Stimulated activated naive B cell treated with anti-CD40 and anti-IgM and Interleukin-4, amounts not matched to agents 10 μg/mL and 1 μg/mL and 100 μg/mL, for 72 hours (primary cell): ENCODE results near the gene YY2.
"Not testable (repeated sequence)": the region's sequence is repeated elsewhere in the genome, so short reads cannot be mapped to it uniquely, and the experiment has no call there.

ENCODE experiments used
- ATAC-seq, 2 donors: fragments of 150-1000 bp; cut with Tn5 transposase; replicated peaks; 2 replicates each; pipeline ENCODE4 v1.10.0; 2021; ENCODE audit warnings: moderate library complexity in 1 of 2
- DNase-seq: peaks from one replicate; pipeline ENCODE4 v3.0.0; 2021
- H3K27ac Mint-ChIP-seq: one replicate; pipeline ENCODE4 v1.8.0; 2022; ENCODE audit warnings: mild to moderate bottlenecking, mixed read lengths
- H3K27me3 Mint-ChIP-seq, 2 donors: one replicate each; pipeline ENCODE4 v1.8.0; 2022; ENCODE audit warnings: mixed read lengths in 2 of 2
- H3K36me3 Mint-ChIP-seq, 2 donors: one replicate each; pipeline ENCODE4 v1.8.0; 2022; ENCODE audit warnings: mixed read lengths in 2 of 2, mild to moderate bottlenecking in 1 of 2
- H3K4me1 Mint-ChIP-seq, 2 donors: one replicate each; pipeline ENCODE4 v1.8.0; 2022; ENCODE audit warnings: mixed read lengths in 2 of 2, mild to moderate bottlenecking in 1 of 2
- H3K4me3 Mint-ChIP-seq, 2 donors: one replicate each; pipeline ENCODE4 v1.8.0; 2022; ENCODE audit warnings: mild to moderate bottlenecking in 2 of 2, mixed read lengths in 2 of 2, moderate library complexity in 1 of 2
- H3K9me3 Mint-ChIP-seq, 2 donors: one replicate each; pipeline ENCODE4 v1.8.0; 2022; ENCODE audit warnings: mixed read lengths in 2 of 2, mild to moderate bottlenecking in 1 of 2

YY2 gene

DNA sequence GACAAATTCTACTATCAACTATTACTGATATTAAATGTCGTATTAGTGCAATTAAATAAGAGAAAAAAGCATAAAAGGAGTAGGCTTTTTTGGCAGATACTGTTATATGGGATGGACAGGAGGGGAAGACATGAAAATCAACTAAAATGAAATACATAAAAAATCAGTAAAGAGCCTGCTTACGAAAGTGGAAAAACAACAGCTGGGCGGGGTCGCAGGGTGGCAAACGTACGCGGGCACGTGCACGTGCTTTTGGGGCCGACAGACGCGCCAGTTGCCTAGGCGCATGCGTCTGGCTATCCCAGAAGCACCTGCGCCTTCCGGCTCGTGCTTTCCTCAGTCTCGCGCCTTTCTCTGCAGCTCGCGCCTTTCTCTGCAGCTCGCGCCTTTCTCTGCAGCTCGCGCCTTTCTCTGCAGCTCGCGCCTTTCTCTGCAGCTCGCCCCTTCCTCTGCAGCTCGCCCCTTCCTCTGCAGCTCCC, at the start of gene YY2:
YY2 (plus strand) TSS at position 51 of the 479 bp plus-strand sequence. CDS start 498 bp downstream, outside the sequence.
- no peak for ATAC-seq
- Mint-ChIP-seq H3K4me1 (no peaks in the 10 kb centered on the region), H3K27me3 (no peaks in the 10 kb centered on the region), H3K4me3 (no peak within 1 kb of the TSS), H3K9me3 (peaks cover 0 to 6% of the 10 kb centered on the region in 2 donors), H3K36me3 (peaks cover 17 to 32% of the 10 kb centered on the region in 2 donors), H3K27ac (peak within 1 kb of the TSS; percentile 47)
- no peak for DNase-seq

GRCh38 chrX:21806691-21807090, 49.1 kb upstream of the YY2 start:
- Mint-ChIP-seq H3K4me1 (no peaks in the 10 kb centered on the region), H3K36me3 (no peaks in the 10 kb centered on the region), H3K27ac (no peak overlapping the region), H3K4me3 (no peak overlapping the region), H3K9me3 (no peaks in the 10 kb centered on the region), H3K27me3 (peaks cover 0 to 6% of the 10 kb centered on the region in 2 donors)
- DNase-seq (no peak), ATAC-seq (no peak)

- DNase-seq = no peak
- H3K4me1 Mint-ChIP-seq = no peaks in the 10 kb centered on the region
- H3K9me3 Mint-ChIP-seq = no peaks in the 10 kb centered on the region
- no peaks in the 10 kb centered on the region for H3K36me3 Mint-ChIP-seq
- ATAC-seq = no peak
- H3K27ac Mint-ChIP-seq = no peak overlapping the region
- no peak overlapping the region for H3K4me3 Mint-ChIP-seq
- peaks cover 0 to 6% of the 10 kb centered on the region in 2 donors for H3K27me3 Mint-ChIP-seq
Observed at GRCh38 chrX:21811832-21812231, 44.0 kb upstream of the YY2 start.

DNA sequence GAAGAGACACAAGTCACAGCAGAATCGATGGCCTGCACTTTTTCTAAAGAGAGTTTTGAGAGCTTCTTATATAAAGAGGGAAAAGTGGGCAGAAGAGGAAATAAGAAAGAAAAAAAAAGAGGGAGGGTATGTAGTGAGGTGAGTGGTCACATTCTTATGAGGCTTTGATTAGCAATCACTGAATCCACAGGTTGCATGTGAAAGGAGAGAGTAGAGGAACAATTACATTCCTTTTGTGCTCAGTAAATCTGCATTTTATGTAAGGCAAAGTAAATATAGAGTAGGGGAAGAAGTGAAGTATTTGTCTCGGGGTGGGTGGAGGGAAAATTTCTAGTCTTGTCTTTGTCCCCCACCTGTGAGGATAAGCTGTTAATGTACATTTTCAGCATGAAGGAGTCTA, 43.2 kb upstream of the YY2 start:
- peaks cover 0 to 3% of the 10 kb centered on the region in 2 donors for H3K27me3 Mint-ChIP-seq
- no peak for ATAC-seq
- H3K27ac Mint-ChIP-seq = no peak overlapping the region
- H3K4me3 Mint-ChIP-seq = no peak overlapping the region
- H3K4me1 Mint-ChIP-seq = no peaks in the 10 kb centered on the region
- no peak for DNase-seq
- H3K9me3 Mint-ChIP-seq = no peaks in the 10 kb centered on the region
- no peaks in the 10 kb centered on the region for H3K36me3 Mint-ChIP-seq

GRCh38 chrX:21813612-21814368, 42.0 kb upstream of the YY2 start:
- no peak overlapping the region for H3K27ac Mint-ChIP-seq
- no peaks in the 10 kb centered on the region for H3K9me3 Mint-ChIP-seq
- no peak for ATAC-seq

GRCh38 chrX:21816136-21816535, 39.7 kb upstream of the YY2 start:
- Mint-ChIP-seq H3K27ac (no peak overlapping the region), H3K4me1 (no peaks in the 10 kb centered on the region), H3K4me3 (no peak overlapping the region), H3K36me3 (no peaks in the 10 kb centered on the region), H3K9me3 (no peaks in the 10 kb centered on the region), H3K27me3 (peaks cover 0 to 5% of the 10 kb centered on the region in 2 donors)
- DNase-seq (no peak), ATAC-seq (no peak)

More at GRCh38 chrX:21813612-21814368, 42.0 kb upstream of the YY2 start:
- Mint-ChIP-seq H3K36me3 (no peaks in the 10 kb centered on the region), H3K4me3 (no peak overlapping the region), H3K4me1 (no peaks in the 10 kb centered on the region), H3K27me3 (peaks cover 0 to 5% of the 10 kb centered on the region in 2 donors)
- DNase-seq = no peak

GRCh38 chrX:21820170-21820569, 35.6 kb upstream of the YY2 start:
- H3K9me3 Mint-ChIP-seq, H3K36me3 Mint-ChIP-seq, H3K27me3 Mint-ChIP-seq, H3K4me1 Mint-ChIP-seq, DNase-seq, ATAC-seq, H3K4me3 Mint-ChIP-seq, H3K27ac Mint-ChIP-seq: not testable (repeated sequence)

DNA sequence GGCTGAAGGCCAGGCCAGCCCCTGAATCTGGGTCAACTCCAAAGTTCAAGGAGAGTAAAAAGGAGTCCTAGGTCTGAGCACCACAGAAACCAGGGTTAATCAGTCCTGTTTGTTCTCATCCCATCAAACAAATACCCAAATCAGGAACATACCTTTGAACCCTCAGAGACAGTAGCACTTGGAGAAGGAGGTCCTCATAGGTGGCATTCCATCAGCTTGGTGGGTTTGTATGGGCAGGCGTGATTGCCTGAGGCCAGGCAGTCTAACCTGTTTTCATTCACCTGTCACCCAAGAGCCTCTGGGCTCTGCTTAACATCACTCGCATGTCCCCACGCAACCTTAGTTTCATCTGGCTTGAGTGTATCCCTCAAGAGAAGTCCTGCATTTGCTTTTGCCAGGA, 33.9 kb upstream of the YY2 start:
- Mint-ChIP-seq H3K4me1 (no peaks in the 10 kb centered on the region), H3K9me3 (no peaks in the 10 kb centered on the region), H3K27ac (no peak overlapping the region), H3K27me3 (peaks cover 0 to 13% of the 10 kb centered on the region in 2 donors), H3K4me3 (no peak overlapping the region), H3K36me3 (no peaks in the 10 kb centered on the region)
- no peak for DNase-seq
- no peak for ATAC-seq

DNA sequence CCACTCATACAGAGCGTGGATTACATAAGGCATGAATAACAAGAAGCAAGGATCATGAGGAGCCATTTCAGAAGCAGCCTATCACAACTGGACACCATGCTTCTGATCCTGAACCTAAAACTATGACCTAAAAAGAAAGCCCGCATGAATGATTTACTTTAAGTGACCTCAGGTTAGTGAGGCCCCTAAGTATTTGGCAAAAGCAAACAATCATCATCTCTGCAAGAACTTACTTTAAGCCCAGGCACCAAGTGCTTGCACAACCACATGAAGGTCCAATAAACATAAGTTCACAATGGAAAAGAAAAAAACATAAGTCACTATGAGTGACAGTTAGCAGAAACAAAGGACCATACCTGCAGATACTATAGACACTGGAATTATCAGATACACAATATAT, 24.3 kb upstream of the YY2 start:
- H3K27ac Mint-ChIP-seq = no peak overlapping the region
- no peak for DNase-seq

DNA sequence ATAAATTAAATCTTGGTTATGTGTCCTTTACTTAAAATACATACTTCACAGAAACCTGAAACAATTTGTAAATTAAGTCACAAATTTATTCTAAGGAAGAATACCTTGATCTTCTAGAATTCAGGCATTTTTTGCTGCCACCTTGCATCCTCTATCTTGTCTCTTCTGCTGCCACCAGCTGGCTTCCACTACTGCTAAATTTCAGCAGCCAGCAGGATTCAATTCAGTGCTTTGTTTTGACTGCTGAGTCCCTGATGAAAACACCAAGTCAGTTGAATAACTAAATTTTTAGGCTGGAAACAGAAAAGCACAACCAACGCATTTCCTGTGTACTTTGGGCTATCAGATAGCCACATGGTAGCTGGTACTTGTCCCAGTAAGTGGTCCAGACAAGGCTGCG, 18.7 kb upstream of the YY2 start:
- Mint-ChIP-seq H3K27ac (no peak overlapping the region), H3K27me3 (peaks cover 0 to 7% of the 10 kb centered on the region in 2 donors), H3K4me1 (peaks cover 0 to 2% of the 10 kb centered on the region in 2 donors), H3K9me3 (no peaks in the 10 kb centered on the region), H3K4me3 (no peak overlapping the region), H3K36me3 (peaks cover 0 to 3% of the 10 kb centered on the region in 2 donors)
- ATAC-seq (no peak), DNase-seq (no peak)

More for the DNA sequence above, 24.3 kb upstream of the YY2 start:
- ATAC-seq = no peak
- Mint-ChIP-seq H3K9me3 (no peaks in the 10 kb centered on the region), H3K4me1 (peaks cover 0 to 2% of the 10 kb centered on the region in 2 donors), H3K4me3 (no peak overlapping the region), H3K36me3 (peaks cover 0 to 3% of the 10 kb centered on the region in 2 donors), H3K27me3 (peaks cover 0 to 23% of the 10 kb centered on the region in 2 donors)

GRCh38 chrX:21838937-21839333, 16.9 kb upstream of the YY2 start:
- H3K27ac Mint-ChIP-seq = peak overlapping the region; percentile 96
- DNase-seq = no peak

DNA sequence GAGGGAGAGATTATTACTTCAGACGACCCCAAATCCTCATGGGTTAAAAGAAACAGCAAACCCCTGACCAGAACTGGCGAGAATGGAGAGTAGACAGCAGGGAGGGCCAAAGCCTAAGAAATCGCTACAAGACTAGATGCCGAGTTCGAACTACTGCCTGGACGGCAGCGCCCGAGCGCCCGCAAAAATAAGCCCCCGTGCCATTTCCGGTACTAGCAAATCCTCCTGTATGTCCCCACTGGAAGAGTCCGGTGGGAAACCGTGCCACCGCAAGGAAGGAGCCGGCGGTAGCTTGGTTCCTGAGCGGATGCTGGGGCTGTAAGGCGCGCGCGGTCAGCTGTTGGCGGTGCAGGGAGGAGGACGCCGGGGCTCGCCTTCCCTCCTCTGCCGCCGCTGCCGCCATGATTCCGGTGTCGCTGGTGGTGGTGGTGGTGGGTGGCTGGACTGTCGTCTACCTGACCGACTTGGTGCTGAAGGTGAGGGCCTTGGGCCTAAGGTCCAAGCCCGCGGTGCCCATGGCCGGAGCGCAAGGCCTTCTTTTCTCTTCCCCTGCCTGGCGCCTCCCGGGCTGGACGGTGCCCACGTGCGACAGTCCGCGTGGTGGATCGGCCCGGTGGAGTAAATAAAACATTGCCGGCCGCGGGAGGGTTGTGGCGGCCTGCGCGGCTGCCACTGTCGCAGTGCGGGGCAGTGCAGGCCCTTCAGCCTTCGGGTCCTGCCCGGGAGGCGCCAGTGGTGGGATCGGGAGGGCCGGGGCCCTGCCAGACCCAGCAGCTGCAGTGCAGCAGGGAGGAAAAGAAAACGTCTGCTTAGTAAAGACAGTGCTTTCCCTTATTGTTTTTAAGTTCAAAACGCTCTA, 16.2 kb upstream of the YY2 start, which contains the start of gene MBTPS2:
MBTPS2 (plus strand) TSS at position 284 of the 859 bp plus-strand sequence; CDS start at position 402, 118 bp downstream.
- Mint-ChIP-seq H3K27ac (peak within 1 kb of the TSS; percentile 96), H3K4me1 (no peaks in the 10 kb centered on the region), H3K36me3 (peaks cover 3 to 6% of the 10 kb centered on the region in 2 donors), H3K9me3 (no peaks in the 10 kb centered on the region), H3K4me3 (peak within 1 kb of the TSS; percentile 87 to 90), H3K27me3 (no peaks in the 10 kb centered on the region)
- DNase-seq (peak; percentile 77), ATAC-seq (peak; percentile 88 to 90)

More at GRCh38 chrX:21838937-21839333, 16.9 kb upstream of the YY2 start:
- no peaks in the 10 kb centered on the region for H3K27me3 Mint-ChIP-seq
- peaks cover 3% of the 10 kb centered on the region in 2 donors for H3K36me3 Mint-ChIP-seq
- H3K9me3 Mint-ChIP-seq = no peaks in the 10 kb centered on the region
- H3K4me1 Mint-ChIP-seq = no peaks in the 10 kb centered on the region
- peak overlapping the region; percentile 87 to 90 for H3K4me3 Mint-ChIP-seq
- peak; percentile 21 to 28 for ATAC-seq

DNA sequence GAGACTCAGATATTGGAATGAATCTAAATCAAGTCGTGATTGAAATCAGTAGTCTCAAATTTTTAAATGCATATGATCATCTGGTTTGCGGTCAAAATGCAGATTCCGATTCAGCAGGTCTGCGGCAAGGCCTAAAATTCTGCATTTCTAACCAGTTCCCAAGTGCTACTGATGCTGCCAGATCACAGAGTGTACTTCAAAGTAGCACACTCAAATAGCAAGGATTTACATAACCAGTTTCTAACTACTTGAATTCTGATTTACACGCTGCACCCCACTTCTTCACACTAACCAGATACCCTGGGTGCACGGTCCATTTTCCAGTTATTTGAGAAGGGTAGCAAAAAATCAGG, 15.6 kb upstream of the YY2 start:
- peak; percentile 31 to 39 for ATAC-seq

GRCh38 chrX:21843179-21843578, 12.6 kb upstream of the YY2 start:
- DNase-seq (no peak), ATAC-seq (no peak)
- peaks cover 0 to 3% of the 10 kb centered on the region in 2 donors for H3K9me3 Mint-ChIP-seq
- H3K36me3 Mint-ChIP-seq = peaks cover 7 to 11% of the 10 kb centered on the region in 2 donors
- no peak overlapping the region for H3K27ac Mint-ChIP-seq
- H3K27me3 Mint-ChIP-seq = no peaks in the 10 kb centered on the region
- H3K4me3 Mint-ChIP-seq = no peak overlapping the region
- H3K4me1 Mint-ChIP-seq = no peaks in the 10 kb centered on the region

More for the DNA sequence above, 15.6 kb upstream of the YY2 start:
- Mint-ChIP-seq H3K27me3 (no peaks in the 10 kb centered on the region), H3K4me1 (no peaks in the 10 kb centered on the region), H3K9me3 (peaks cover 0 to 2% of the 10 kb centered on the region in 2 donors), H3K36me3 (peaks cover 5 to 7% of the 10 kb centered on the region in 2 donors), H3K27ac (peak overlapping the region; percentile 96), H3K4me3 (peak overlapping the region; percentile 87 to 90)
- no peak for DNase-seq
